AG04450 (cell line): ENCODE results near the gene KIF26B. TPM values are rescaled to one million over a fixed set of nuclear protein-coding genes. Genes with fewer than 3 reads are reported as not detected.
A peak's percentile ranks its signal among the peaks of the same experiment; 100 is the strongest.

Experiments used
- CTCF ChIA-PET: fragments of 300-600, 350-600 bp; formaldehyde crosslinking; extraction: SDS; loops from one replicate; lab custom pipeline; 2022; ENCODE audit warnings: antibody characterized with exemption, inconsistent platforms; lab: Charles Lee
- POLR2A ChIA-PET: fragments of 350-600 bp; formaldehyde crosslinking; extraction: SDS; loops from one replicate; lab custom pipeline; 2021; ENCODE audit warnings: antibody characterized with exemption, inconsistent platforms; lab: Yijun Ruan, JAX
- DNase-seq: peaks from one replicate; pipeline ENCODE4 v3.0.0-alpha.2; 2011; ENCODE audit warnings: low read depth, low spot score
- H3K27ac ChIP-seq: one replicate; pipeline ENCODE4 v1.5.1; 2012; ENCODE audit warnings: low read depth, low read length, control low read depth
- H3K27me3 ChIP-seq: one replicate; pipeline ENCODE4 v1.6.0; 2012; ENCODE audit warnings: low read length; ENCODE audit not compliant: control insufficient read depth, insufficient read depth
- H3K4me3 ChIP-seq: 2 replicates; pipeline ENCODE4 v1.5.1; 2011; ENCODE audit warnings: mild to moderate bottlenecking, low read depth, low read length, control low read depth
- H3K9me3 ChIP-seq: 2 replicates; pipeline ENCODE4 v1.5.1; 2012; ENCODE audit warnings: low read length; ENCODE audit not compliant: control insufficient read depth, insufficient read depth
- polyA plus RNA-seq: library from polyadenylated mRNA; depleted of rRNA; stranded (reverse); fragments of >200 nt; gene quantifications from 2 replicates; pipeline ENCODE4 v1.2.3, GENCODE V29; 2011
- TF ChIP-seq, protein P1 (sequence below): IDR thresholded peaks from 2 replicates; pipeline ENCODE4 v1.5.1; 2011; ENCODE audit warnings: low read depth, low read length, control low read depth, inconsistent platforms

Gene KIF26B
- polyA plus RNA-seq, 1 experiment: 2.4 TPM

DNA sequence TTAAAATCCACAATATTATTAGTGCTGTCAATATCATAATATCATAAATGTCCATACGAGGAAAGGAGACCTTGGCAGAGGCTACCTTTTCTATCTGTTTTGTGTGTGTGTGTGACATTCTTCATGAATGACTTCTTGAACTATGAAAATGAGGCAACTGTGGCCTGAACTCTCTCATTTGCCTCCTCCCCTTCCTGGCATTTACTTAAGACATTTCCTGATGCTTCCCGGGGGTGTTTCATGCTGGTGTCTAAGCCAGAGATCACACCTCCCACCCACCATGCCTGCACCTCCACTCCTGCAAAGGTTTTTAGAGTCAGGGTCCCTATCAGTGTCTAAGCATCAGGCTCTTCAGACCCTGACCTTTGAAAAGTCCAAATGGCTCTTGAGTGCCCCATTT lies 420.9 kb downstream of the KIF26B start:
- POLR2A ChIA-PET: no interaction called here
- Histone ChIP-seq H3K27ac (no peak overlapping the region), H3K27me3 (peaks cover under 1% of the 10 kb centered on the region), H3K4me3 (no peak overlapping the region), H3K9me3 (0 out of 2 replicates have a peak, but pooled peaks cover 3% of the 10 kb centered on the region)
- TF ChIP-seq, protein P1, sequence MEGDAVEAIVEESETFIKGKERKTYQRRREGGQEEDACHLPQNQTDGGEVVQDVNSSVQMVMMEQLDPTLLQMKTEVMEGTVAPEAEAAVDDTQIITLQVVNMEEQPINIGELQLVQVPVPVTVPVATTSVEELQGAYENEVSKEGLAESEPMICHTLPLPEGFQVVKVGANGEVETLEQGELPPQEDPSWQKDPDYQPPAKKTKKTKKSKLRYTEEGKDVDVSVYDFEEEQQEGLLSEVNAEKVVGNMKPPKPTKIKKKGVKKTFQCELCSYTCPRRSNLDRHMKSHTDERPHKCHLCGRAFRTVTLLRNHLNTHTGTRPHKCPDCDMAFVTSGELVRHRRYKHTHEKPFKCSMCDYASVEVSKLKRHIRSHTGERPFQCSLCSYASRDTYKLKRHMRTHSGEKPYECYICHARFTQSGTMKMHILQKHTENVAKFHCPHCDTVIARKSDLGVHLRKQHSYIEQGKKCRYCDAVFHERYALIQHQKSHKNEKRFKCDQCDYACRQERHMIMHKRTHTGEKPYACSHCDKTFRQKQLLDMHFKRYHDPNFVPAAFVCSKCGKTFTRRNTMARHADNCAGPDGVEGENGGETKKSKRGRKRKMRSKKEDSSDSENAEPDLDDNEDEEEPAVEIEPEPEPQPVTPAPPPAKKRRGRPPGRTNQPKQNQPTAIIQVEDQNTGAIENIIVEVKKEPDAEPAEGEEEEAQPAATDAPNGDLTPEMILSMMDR: no peak
- CTCF ChIA-PET: no interaction called here
- DNase-seq: no peak

DNA sequence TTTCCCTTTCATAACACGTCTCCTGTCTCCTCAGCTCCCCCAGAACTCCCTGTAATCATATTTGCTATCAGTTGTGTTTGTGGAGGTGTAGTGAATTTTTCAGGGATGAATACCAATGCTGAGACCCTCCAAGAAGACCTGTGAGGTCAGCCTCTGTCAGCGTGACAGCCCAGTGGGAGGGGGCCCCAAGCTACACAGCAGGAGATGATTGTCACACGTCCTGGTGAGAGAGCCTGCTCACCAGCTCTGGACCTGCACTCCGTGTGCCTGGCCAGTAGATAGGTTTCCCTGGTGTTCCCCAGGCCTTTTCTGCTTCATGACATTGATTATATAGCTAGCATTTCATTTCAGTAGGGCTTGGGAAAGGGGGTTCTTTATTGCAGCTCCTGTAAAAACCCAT lies 421.5 kb downstream of the KIF26B start:
- no peak for DNase-seq
- Histone ChIP-seq H3K27ac (peak overlapping the region; percentile 21), H3K4me3 (no peak overlapping the region), H3K9me3 (0 out of 2 replicates have a peak, but pooled peaks cover 3% of the 10 kb centered on the region), H3K27me3 (peaks cover 2% of the 10 kb centered on the region)
- POLR2A ChIA-PET: no interaction called here
- TF ChIP-seq, protein P1: no peak
- CTCF ChIA-PET: no interaction called here

DNA sequence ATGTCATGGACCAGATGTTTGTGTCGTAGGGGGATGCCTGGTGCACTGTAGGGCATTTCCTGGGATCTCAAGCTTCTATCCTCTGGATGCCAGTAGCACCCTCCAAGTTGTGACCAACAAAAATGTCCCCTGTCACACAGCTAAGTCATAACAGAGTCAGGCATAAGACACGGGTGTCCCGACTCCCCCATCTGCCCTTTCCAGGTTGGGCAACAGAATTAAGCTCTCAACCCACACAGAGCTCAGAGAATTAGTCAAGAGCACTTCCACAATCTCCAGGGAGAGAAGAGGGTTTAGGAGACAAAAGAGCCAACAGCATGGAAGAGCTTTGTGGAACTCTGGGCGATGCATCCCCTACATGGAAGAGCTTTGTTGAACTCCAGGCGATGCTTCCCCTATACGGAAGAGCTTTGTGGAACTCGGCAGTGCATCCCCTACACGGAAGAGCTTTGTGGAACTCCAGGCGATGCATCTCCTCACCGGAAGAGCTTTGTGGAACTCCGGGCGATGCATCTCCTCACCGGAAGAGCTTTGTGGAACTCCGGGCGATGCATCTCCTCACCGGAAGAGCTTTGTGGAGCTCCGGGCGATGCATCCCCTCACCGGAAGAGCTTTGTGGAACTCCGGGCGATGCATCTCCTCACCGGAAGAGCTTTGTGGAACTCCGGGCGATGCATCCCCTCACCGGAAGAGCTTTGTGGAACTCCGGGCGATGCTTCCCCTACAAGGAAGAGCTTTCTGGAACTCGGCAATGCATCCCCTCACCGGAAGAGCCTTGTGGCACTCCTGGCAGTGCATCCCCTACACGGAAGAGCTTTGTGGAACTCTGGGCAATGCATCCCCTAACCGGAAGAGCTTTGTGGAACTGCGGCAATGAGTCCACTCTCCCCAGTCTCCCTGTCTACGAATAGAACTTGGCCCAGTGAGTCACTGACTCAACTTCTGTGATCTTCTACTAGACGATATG lies 422.7 kb downstream of the KIF26B start:
- peaks cover 2% of the 10 kb centered on the region for H3K27me3 ChIP-seq
- 0 out of 2 replicates have a peak, but pooled peaks cover 3% of the 10 kb centered on the region for H3K9me3 ChIP-seq
- TF ChIP-seq, protein P1: no peak
- H3K4me3 ChIP-seq: no peak overlapping the region
- CTCF ChIA-PET: no interaction called here
- no peak overlapping the region for H3K27ac ChIP-seq
- POLR2A ChIA-PET: no interaction called here
- no peak for DNase-seq

DNA sequence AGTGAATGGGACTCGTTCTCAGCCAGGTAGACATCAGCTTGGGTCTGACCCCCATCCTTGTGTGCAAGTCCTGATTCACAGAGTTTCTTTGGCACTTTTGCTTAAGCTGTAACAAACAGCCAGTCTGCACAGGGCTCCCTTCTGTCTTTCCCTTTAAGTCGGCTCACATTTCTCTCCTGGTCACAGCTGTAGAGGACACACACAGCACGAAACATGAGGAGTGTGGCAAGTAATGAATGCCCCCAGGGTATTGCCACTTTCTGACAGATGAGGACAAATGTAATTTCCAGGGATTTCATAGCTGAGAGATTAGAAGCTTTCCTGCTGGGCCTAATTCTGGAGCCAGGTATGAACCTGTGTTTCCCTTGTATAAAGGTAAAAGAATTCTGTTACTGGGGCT lies 423.5 kb downstream of the KIF26B start:
- H3K4me3 ChIP-seq: no peak overlapping the region
- ChIA-PET POLR2A (no interaction called here), CTCF (no interaction called here)
- no peak overlapping the region for H3K27ac ChIP-seq
- no peak for DNase-seq
- peaks cover 2% of the 10 kb centered on the region for H3K27me3 ChIP-seq
- 0 out of 2 replicates have a peak, but pooled peaks cover 3% of the 10 kb centered on the region for H3K9me3 ChIP-seq
- TF ChIP-seq, protein P1: no peak

DNA sequence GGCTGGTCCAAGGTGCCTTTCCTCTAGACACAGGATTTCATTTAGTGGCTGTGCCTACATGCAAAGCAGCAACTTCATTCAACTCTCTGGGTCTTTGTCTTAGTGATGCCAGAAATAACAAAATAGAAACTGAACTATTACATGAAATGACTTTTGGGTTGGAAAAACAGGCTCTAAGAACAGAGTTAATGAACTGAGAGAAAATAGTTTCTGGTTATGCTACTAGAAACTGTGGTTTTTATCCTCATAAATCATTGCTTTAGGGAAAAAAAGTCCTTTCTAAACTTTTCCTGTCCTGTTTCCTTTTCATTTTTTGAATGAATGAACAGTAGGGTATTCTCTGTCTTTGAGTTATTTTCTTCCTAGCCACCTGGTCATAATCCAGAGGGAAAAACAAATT lies 424.0 kb downstream of the KIF26B start:
- ChIA-PET POLR2A (interaction anchor here (0.6 kb wide), 1 partner anchor 64 kb away, joined by 10 read pairs; no protein-coding TSS in a partner anchor), CTCF (no interaction called here)
- Histone ChIP-seq H3K27ac (no peak overlapping the region), H3K27me3 (peaks cover 2% of the 10 kb centered on the region), H3K4me3 (no peak overlapping the region), H3K9me3 (0 out of 2 replicates have a peak, but pooled peaks cover 3% of the 10 kb centered on the region)
- no peak for DNase-seq
- TF ChIP-seq, protein P1: no peak
